GM21367 (cell line): ENCODE measurements around the gene ARAP1.

Experiments used
- ATAC-seq: cut with Tn5 transposase; IDR thresholded peaks from one replicate; pipeline ENCODE4 v1.9.1; 2021; ENCODE audit not compliant: unreplicated experiment

ARAP1 gene

DNA sequence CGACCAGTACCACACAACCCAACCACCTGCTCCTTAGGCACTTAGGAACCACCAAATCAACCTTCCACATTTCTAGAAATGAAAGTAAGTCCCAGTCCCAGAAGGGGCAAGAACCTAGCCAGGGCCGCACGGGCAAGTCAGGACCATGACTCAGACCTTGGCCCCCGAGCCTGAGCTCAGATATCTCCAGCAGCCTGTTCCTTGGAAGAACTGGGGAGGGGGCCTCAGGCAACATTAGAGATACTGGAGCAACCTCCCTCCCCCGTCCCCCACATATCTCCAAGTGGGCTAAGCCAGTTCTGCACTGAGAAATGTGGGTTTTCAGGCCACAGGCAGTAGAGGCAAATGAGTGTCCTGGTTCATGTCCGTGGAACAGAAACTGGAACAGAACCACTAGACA lies 7.7 kb downstream of the ARAP1 start:
- no peak for ATAC-seq

DNA sequence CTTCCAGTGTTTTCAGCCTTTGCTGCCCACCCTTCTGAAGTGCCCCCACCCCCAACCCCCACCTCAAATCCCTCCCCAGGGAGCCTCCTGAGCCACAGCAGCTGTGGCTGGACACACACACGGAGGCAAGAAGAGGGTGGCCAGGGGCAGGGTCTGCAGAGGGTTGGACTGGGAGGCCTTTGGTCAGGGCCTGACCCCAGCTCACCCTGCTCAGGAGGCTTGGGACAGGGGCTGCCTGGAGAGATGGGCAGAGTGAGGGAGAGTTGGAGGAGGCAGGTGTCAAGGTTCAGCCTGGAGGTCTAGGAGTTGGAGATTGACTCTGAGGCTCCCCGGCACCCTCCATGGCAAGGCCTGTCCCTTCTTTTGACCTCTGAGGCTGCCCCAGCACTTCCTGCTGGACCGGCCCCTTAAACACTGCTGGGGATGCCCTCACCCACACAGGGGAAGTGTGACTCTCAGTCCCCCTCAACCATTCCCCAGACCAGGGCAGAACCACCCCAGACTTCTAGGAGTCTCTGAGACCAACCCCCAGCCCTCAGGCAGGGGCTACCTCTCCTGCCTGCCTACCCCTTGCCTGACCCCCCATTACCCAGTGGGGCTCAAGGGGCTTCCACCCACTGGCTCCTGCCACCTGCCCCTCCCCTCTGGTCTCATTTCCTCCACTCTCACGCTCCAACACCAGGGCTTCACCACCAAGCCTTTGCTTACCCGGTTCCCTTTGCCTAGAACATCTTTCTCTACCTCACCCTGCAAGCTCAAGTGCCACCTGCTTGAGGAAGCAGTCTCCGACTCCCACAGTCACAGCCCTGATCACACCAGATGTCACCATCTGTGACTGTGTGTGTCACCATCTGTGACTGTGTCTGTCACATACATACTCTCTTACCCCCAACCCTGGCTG lies 8.6 kb downstream of the ARAP1 start:
- ATAC-seq: no peak

DNA sequence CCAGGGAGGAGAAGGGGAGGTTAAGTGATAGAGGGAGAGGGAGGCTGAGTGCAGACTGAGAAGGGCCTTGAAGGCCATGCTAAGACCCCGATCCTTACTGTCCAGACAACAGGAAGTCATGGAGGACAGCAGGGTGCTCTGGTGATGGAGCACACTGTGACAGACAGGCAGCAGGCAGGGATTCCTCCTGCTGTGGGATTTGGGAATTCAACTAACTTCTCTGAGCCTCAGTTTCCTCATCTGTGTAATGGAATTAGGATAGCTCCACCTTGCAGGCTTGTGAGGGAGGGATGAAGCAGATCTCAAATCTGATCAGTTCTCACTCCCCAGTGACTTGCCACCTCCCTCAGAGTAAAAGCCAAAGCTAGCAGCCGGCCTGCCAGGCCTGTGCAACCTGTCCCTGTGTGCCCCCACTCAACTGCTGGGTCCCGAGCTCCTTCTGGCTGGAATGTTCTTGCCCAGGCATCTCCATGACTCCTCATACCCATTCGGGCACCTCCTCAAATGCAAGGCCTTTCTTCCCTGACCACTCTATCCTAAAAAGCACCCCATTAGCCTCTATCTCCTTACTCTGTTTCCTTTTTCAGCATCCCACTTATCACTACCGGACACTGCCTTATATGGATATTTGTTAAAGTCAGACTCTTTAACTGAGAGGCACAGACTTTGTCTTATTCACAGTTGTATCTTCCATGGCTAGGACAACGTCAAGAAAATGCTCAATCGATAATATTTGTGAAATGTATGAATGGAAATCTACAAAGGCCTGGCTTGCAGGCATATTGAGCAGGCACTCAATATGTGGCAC lies 9.5 kb downstream of the ARAP1 start:
- no peak for ATAC-seq

DNA sequence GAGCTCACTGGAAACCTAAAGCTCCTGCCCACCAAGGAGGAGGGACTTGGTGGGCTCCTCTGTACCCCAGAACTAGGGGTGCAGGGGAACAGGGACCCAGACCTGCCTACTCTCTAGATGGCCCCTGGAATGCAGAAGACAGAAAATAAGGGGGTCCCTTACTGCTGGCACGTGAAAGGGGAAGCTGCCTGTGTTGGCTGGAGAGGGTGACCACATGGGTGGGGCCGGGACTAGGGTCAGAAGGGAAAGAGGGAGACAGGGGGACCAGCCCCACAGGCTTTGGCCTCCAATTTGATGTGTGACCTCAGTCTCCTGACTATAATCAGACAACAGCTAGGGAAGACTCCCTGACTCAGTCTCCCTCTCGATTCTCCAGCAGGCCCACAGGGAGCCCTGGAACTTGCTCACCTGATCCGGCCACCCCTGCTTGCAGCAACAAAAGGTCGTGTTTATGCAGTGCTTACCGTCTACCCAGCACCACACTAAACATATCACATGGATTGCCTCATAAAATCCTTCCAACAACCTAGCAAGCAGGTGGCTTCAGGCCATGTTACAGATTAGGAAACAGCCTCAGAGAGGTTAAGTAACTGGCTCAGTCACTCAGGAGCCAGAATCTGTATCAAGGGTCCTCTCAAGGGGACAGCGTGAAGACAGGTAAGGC lies 10.2 kb downstream of the ARAP1 start:
- ATAC-seq: no peak

DNA sequence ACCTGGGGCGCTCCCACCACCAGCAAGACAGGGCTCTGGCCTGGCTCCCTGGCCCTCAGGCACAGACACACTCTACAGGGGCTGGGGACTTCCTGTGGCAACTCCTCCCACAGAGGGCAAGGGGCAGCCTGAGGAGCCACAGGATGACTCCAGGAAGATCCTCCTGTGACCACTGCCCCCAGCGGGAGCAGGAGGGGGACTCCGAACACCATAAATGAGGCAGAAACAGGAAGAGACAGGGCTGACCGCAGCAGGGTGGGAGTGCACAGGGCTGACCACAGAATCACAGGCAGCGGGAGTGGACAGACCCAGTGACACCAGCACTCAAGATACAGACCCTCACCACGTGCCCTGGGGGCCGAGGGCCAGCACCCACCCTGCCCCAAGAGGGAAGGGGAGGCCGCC lies 10.8 kb downstream of the ARAP1 start:
- ATAC-seq: no peak

DNA sequence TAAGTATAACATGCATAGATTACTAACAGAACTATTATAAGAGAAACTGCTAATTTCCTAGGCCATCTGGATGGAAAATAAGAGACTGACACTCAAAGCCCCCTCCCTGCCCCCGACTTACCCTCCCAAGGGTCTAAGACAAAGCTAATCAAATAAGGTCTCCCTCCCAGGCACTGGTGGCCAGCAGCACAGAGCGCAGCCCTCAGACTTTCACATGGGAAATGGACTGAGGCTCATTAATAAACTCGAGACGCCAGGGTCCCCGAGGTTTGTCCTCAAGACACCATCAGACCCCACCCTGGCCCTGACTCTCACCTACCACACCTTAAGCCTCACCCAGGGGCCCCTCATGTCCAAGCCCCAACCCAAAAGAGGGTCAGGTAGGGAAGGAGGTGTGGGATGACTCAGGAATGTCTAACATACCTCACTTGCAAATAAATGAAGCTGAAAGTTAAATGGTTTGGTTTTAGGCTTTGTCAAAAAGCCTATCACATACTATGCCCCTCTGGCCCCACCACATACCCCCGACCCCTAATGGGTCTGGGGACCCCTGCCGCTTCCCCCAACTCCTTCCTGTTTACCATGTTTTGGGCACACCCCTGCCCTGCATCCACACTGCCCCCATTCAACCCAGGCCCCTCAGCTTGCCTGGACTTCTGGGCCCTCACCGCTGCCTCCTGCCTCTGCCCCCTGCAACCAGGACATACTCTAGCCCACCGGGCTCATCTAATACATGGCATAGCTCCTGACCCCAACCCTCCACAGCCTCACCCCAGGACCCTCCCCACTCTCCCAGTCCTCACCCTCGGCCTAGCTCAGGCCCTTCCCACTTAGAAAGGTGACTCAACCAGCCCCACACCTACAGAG lies 11.4 kb downstream of the ARAP1 start:
- no peak for ATAC-seq

DNA sequence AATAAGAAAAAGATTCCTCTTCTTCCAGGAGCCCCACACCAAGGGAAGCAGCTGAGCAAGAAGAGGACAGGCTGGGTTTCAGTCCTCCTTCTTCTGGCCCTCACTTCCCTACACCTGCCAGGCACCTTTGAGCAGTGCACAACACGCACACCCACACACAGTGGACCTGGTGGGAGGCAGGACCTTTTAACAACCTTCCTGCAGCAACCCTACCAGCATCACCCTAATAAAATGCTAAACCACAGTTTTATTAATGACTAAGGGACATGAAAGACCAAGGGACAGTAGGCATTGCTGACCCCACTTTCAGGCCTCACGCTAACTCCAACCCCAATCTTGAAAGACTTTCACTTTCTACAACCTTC lies 12.2 kb downstream of the ARAP1 start:
- no peak for ATAC-seq

DNA sequence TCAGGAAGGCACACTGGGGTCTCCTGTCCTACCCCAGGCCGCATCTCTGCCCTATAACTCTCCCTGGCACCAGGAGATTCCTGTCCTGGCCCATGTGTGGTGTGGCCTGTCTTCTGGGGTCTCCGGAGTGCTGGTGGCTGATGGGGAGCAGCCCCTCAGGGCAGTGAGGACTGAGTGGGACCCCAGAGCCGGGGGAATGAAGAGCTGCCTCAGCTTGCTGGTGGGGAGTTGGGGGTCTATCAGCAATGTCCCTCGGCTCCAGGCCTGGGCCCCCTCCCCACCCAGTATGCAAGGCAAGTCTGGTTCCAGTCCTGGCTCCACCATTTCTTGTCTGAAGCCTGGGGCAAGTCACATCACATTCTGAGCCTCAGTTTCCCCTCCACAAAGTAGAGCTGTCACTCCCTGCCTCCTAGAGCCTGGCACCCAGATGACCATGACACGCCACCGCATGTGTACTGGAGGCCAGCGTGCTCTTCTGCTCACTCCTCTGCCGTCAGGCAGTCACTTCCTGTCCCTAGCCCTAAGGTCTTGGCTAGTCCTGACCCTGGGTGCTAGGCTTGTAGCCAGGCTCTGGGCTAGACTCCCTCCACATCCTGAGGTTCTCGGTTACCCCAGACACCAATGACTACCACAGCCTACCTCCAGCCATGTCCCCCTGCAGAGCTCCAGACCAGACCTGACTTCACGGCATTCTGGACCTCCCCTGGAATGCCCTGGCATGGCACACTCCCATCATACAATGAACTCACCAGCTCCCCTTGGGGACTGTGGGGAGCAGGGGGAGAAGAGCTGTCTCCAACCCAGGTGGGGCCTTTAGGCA lies 12.8 kb downstream of the ARAP1 start:
- no peak for ATAC-seq

DNA sequence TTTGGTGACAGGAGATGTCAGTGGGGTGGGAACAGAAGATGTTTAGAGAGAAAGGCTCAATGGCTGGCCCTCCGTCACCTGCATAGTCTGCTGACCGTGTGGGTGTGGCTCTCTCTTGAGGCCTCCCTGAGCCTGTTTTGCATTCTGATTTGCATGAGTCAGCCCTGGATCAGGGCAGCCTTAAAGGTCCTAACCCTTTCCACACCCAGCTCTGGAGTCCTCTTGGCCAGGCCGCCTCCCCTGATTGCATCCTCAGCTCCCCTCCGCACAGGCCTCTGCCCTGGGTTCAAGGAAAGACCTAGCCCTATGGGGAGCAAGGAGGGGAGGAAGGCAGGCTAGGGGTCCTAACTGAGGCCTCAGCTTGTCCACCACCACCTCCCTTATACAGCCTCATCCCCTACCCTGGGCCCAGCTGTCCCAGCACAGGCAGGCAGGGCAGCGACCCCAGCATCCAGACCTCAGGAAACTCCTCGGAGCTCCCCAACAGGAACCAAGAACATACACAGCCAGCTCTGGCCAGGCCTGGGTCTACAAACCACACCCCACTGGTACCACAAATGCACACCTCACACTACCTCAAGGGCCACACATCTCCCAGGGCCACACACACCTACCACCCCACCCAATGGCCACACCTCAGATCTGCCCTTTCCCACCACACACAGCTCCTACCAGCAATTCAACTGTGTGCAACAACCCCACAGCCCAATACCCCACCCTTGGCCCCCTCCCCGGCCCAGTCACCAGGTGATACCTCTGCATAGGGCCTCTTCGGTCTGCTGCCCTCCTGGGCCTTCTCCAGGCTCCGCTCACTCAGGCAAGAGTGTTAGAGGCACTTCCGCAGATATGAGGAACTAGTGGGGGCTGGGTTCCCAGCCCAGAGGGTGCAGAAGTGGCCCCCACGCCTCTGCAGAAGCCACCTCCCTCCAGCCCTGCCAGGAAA lies 13.7 kb downstream of the ARAP1 start:
- ATAC-seq: no peak

DNA sequence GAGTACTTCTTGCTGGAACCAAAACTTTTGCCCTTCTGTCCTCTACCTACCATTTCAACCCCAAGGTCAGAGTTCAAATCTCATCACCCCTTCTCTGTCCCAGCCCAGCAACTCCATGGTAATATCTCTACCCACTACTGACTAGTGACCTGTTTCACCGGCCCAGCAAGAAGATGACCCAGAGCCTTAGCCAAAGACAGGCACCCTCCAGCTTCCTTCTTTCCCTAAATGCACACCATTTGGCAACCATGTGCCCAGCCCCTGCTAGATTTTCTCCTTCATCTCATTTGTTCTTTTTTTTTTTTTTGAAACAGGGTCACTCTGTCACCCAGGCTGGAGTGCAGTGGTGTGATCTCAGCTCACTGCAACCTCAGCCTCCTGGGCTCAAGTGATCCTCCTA lies 14.9 kb downstream of the ARAP1 start:
- ATAC-seq: no peak

DNA sequence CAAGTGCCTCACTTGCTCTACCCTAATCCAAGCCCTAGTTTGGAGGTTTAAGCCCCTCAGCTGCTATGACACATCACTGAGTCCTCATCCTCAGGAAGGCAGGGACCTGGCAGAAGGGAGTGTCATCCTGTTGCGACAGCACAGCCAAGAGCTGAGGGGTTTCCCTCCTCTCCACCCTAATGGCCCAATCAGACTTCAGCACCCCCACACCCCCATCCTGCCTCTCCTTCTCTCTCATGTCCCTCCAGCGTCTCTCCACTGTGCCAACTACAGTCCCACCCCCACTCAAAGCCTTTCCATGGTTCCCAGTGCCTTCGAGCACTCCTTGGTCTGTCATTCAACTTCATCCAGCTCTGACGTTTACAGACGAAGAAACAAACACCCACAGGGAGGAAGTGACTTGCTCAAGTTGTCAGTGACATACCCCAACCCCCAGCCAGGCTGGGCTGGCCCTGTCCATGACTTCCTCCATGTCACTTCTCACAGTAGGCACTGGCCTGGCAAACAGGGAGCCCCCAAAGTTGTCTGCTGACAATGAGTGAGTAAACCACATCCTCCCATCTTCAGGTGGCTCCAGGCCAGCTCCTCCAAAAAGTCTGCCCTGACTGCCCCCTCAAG lies 15.6 kb downstream of the ARAP1 start:
- no peak for ATAC-seq

DNA sequence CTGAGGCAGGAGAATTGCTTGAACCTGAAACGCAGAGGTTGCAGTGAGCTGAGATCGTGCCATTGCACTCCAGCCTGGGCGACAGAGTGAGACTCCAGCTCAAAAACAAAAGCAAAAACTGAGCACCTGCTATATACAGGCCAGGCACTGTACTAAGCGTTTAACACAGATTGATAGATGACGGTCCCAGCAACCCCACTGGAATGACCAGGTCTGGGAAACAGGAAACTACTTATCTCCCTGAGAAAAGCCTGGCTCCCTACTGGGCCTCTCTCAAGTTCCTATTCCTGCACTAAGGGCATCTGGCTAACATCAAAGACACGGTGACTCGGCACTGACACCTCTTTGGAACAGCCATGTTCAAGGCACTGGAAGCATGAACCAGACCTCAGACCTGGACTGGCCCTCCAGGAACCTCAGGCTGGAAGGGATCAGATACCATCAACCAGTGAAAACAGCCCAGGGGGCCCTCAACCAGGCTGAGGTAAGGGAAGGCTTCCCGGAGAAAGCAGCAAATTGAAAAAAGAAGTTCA lies 16.6 kb downstream of the ARAP1 start:
- ATAC-seq: no peak

DNA sequence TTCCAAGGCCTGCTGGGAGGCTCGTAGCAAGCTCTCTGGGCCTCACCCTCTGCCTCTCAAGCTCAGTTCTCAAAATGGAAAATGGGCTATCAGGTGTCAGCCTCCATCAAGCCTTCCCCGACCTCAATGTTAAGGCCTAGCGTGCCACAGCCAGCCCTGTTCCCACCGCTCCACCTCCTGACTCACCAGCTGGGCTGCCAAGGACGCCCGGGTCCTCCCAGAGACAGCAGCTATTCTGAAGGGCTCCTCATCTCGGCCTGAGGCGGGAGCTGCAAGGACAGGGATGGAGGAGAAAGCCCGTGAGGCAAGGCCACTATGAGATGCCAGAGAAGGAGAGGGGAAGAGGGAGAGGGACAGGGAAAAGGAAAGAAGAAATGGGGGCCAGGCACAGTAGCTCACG lies 19.9 kb downstream of the ARAP1 start:
- no peak for ATAC-seq

DNA sequence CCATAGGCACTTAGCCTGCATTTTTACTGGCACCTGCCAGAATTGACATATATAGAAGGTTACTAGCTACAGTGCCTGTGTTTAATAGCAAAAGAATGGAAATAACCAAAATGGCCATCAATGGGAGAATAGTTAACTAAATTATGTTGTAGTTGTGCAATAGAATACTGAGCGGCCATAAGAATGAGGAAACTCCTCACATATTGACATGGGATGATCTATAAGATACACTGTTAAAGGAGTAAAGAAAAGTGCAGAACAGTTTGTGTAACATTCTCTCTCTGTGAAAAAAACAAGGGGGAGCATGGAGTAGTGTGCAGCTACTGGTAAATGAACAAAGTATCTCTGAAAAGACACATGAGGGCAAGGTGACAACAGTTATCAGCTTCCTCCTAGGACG lies 21.5 kb downstream of the ARAP1 start:
- ATAC-seq: no peak

DNA sequence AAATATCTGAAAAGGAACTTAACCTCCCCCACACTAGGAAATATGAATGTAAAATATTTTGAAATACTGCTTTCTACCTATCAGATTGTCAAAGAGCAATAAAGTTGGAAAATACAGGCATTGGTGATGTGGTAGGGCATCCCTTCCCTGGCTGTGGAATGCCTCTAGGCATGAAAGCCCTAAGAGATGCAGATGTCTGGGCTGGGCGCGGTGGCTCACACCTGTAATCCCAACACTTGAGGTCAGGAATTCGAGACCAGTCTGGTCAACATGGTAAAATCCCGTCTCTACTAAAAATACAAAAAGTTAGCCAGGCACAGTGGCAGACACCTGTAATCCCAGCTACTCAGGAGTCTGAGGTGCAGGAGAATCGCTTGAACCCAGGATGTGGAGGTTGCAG lies 22.0 kb downstream of the ARAP1 start:
- no peak for ATAC-seq

DNA sequence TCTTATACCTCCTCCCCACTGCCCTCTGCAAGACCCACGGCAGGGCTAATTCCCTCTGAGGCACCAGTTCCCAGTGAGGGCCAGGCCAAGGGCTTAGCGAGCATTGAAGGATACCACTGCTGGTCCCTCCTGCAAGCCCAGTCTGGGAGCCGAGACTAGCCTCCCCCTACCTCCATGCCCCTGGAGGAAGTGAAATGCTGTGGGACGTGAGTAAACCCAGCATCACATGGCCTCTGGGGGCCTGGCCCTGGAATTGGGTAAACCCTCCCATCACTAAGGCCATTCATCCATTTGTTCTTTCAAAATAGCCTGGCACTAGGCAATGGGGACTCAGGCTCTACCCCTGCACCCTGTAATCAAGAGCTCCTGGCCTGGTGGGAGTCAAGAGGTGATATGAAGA lies 24.7 kb downstream of the ARAP1 start:
- ATAC-seq: no peak

DNA sequence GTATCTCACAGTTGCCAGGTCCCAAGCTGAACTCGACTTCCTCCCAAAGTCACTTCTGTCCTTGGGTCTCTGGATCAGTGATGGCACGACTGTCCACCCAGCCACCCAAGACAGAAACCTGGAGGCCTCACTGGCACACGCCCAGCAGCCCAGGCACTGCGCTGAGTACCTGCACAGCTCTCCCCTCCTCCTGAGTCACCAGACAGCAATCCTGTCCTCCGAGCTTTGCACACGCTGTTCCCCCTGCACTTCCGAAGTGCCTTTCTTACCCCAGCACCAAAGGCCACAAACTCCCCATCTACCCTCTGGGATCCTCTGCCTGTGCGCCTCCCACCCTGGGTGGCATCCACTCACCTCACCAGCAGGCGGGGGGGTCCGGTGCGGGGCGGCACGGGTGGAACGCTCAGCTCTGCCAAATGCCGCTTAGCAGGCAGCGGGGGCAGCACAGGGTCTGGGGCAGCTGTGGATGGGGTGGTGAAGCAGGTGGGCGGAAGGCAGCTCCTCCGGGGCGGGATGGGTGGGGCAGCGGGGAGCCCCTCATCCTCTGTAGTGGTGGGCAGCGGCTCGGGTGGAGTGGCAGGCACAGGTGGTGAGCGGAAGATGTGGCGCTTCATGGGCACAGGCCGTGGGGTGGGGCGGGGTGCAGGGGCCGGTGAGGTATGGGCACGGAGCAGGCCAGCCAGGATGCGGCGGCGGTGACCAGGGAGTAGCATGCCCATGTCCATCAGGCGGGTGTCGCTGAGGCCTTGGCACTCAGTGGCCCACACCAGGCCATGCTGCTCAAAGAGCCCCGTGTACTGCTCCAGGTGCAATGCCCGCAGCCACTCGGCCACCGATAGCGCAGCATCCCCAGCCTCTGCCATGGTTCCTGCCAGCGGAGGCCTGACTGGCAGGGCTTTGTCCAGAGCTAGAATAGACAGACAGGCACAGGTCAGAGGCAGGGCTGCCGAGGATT lies 25.7 kb downstream of the ARAP1 start:
- no peak for ATAC-seq
